Sigmoid colon (tissue), 7 donors: ENCODE results near the gene SCRG1. TPM values are rescaled to one million over a fixed set of nuclear protein-coding genes. Genes with fewer than 3 reads are reported as not detected.

Experiments
- DNase-seq: peaks from one replicate; pipeline ENCODE4 v3.0.0-alpha.2; 2019
- H3K27ac ChIP-seq, 4 donors: fragments of 200-600 bp; sonication (generic); one replicate each; pipeline ENCODE4 v1.5.1; 2016 to 2019; ENCODE audit warnings: mild to moderate bottlenecking in 1 of 4
- H3K27me3 ChIP-seq, 3 donors: fragments of 200-600 bp; sonication (generic); one replicate each; pipeline ENCODE4 v1.5.1; 2019; ENCODE audit warnings: mild to moderate bottlenecking in 1 of 3
- H3K36me3 ChIP-seq, 4 donors: fragments of 200-600 bp; sonication (generic); one replicate each; pipeline ENCODE4 v1.5.1; 2016 to 2019
- H3K4me1 ChIP-seq, 4 donors: fragments of 200-600 bp; sonication (generic); one replicate each; pipeline ENCODE4 v1.5.1; 2017 to 2019
- H3K4me3 ChIP-seq, 4 donors: fragments of 200-600 bp; sonication (generic); one replicate each; pipeline ENCODE4 v1.5.1; 2017 to 2019; ENCODE audit warnings: mild to moderate bottlenecking in 2 of 4, moderate library complexity in 1 of 4
- H3K9me3 ChIP-seq, 4 donors: fragments of 200-600 bp in 3 of 4; sonication (generic) in 3 of 4; one replicate each; pipeline versions ENCODE4 v1.5.1 to v1.6.1; 2013 to 2019
- EP300 ChIP-seq, 4 donors: sonication (generic); formaldehyde crosslinking; IDR thresholded peaks; one replicate each; pipeline ENCODE4 v1.6.1; 2017; ENCODE audit warnings: antibody characterized with exemption in 4 of 4
- POLR2A ChIP-seq, 2 donors: fragments of 450-650 bp; IDR thresholded peaks; one replicate each; pipeline ENCODE4 v1.6.1; 2016; ENCODE audit warnings: antibody characterized with exemption in 2 of 2, mild to moderate bottlenecking in 2 of 2, moderate library complexity in 2 of 2
- POLR2AphosphoS5 ChIP-seq, 4 donors: sonication (generic); formaldehyde crosslinking; IDR thresholded peaks; one replicate each; pipeline ENCODE4 v1.6.1; 2017; ENCODE audit warnings: antibody characterized with exemption in 4 of 4
- WGBS, 2 donors: extraction: QIAGEN DNeasy Blood & Tissue Kit; methylation state at CpG; one replicate each; pipeline ENCODE4 v1.1.7; 2013; 5-methylcytosine and 5-hydroxymethylcytosine counted together
- intact Hi-C: fragments of 100-400 bp; cut with DNase I; formaldehyde crosslinking; loops from one replicate; pipeline ENCODE4 v1.15.1; 2023
- polyA plus RNA-seq, 3 donors: library from polyadenylated mRNA; stranded (reverse); fragments of 200-250 nt; gene quantifications; one replicate each; pipeline ENCODE4 v1.2.3, GENCODE V29; 2013
- total RNA-seq, 4 donors: library from RNA; depleted of rRNA; stranded (reverse); fragments of >200 nt; gene quantifications; one replicate each; pipeline ENCODE4 v1.1.0, GENCODE V29; 2016
- TF ChIP-seq, protein P1 (sequence below), 4 experiments: fragments of 450-650 bp in 3 of 4; fragments of 200-600 bp in 1 of 4; IDR thresholded peaks; one replicate each; pipeline ENCODE4 v1.5.1; 2016 to 2019; ENCODE audit warnings: antibody characterized with exemption in 4 of 4, mild to moderate bottlenecking in 3 of 4, moderate library complexity in 2 of 4
- donor health status: healthy with polysubstance abuse.
- donor health status: Bipolar disorder and iron deficiency.
- donor health status: healthy.

SCRG1 gene
- total and polyA plus RNA-seq, 7 donors: 0.55 to 5.8 (median 3.5) TPM; not detected in 1

DNA sequence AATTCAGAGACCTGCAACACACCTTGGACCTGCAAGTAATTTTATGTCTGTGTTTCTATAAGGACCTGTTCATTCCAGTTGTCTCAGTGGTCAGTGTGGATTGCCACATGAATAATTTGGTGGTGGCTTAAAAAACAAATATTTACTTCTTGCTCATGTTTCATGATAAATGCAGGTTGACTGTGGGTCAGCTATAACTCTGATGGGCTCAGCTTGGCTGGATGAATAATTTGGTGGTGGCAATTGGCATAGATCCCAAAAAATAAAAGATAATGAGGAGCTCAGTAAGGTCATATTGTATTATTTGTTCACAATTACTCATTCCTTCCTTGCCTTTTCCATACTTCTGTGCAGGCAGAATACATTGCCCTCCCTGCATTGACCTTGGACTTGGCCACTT, 18.9 kb upstream of the SCRG1 start:
- DNase-seq: no peak
- TF ChIP-seq EP300 (IDR thresholded peaks at IDR 0.05) (no peak), POLR2A (IDR thresholded peaks at IDR 0.05) (no peak), POLR2AphosphoS5 (IDR thresholded peaks at IDR 0.05) (no peak)
- TF ChIP-seq, protein P1, sequence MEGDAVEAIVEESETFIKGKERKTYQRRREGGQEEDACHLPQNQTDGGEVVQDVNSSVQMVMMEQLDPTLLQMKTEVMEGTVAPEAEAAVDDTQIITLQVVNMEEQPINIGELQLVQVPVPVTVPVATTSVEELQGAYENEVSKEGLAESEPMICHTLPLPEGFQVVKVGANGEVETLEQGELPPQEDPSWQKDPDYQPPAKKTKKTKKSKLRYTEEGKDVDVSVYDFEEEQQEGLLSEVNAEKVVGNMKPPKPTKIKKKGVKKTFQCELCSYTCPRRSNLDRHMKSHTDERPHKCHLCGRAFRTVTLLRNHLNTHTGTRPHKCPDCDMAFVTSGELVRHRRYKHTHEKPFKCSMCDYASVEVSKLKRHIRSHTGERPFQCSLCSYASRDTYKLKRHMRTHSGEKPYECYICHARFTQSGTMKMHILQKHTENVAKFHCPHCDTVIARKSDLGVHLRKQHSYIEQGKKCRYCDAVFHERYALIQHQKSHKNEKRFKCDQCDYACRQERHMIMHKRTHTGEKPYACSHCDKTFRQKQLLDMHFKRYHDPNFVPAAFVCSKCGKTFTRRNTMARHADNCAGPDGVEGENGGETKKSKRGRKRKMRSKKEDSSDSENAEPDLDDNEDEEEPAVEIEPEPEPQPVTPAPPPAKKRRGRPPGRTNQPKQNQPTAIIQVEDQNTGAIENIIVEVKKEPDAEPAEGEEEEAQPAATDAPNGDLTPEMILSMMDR (IDR thresholded peaks at IDR 0.05): no peak

DNA sequence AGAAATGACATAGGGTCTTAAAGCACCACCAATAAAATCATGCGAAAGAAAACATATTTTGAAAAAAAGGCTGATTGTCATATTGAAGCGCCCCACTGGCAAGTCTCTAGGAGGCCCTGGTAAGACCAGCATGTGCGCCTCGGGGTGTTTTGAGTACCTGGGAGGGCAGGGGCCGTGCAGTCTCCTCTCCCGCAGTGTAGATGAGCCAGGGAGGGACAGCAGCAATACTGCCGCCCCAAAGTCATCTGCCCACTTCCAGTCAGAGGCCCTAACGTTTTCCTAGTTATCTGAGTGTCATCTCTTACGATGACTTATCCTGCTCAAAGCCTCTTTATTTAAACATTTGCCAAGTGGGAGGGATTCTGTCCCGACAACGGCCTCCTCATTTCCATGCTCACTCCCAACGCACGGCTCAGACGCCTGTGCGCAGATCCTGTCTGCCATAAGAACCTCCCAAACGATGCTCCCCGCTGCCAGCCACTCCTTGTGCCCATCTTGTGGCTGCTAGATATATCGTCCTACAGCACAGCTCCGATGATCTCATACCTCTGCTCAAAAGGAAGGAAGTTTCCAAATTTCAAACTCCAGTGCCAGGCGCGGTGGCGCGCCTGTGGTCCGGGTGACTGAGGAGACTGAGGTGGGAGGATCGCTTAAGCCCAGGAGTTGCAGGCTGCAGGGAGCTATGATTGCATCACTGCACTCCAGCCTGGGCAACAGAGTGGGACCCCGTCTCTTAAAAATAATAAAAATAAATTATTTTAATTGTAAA, 17.2 kb upstream of the SCRG1 start:
- 85 to 86% methylated on average over 26 of the region's 26 CpGs for WGBS, 2 donors
- no peak overlapping the region for H3K4me3 ChIP-seq
- TF ChIP-seq EP300 (IDR thresholded peaks at IDR 0.05) (no peak), POLR2A (IDR thresholded peaks at IDR 0.05) (no peak), POLR2AphosphoS5 (IDR thresholded peaks at IDR 0.05) (peak in 3 of 4 donors; percentile 6 to 49 (median 22))
- TF ChIP-seq, protein P1 (IDR thresholded peaks at IDR 0.05): no peak
- H3K27me3 ChIP-seq: no peaks in the 10 kb centered on the region
- H3K4me1 ChIP-seq: peaks cover 0 to 13% (median 0%) of the 10 kb centered on the region in 4 donors
- no peaks in the 10 kb centered on the region for H3K9me3 ChIP-seq
- DNase-seq: peak; percentile 76
- peaks cover 0 to 4% (median 0%) of the 10 kb centered on the region in 4 donors for H3K36me3 ChIP-seq
- intact Hi-C loops: loop anchor here (5.0 kb wide), 2 partner anchors 44 to 404 kb away; partner anchors contain the start of gene SAP30
- peak overlapping the region; percentile 36 to 67 (median 58) for H3K27ac ChIP-seq

More for the DNA sequence above, 18.9 kb upstream of the SCRG1 start:
- intact Hi-C loops: loop anchor here (1.0 to 5.0 kb wide), 3 partner anchors 46 to 406 kb away; partner anchors contain the start of gene SAP30
- H3K27ac ChIP-seq: no peak overlapping the region
- H3K27me3 ChIP-seq: no peaks in the 10 kb centered on the region
- no peak overlapping the region for H3K4me3 ChIP-seq
- peaks cover 0 to 4% (median 0%) of the 10 kb centered on the region in 4 donors for H3K36me3 ChIP-seq
- no peaks in the 10 kb centered on the region for H3K9me3 ChIP-seq
- peaks cover 0 to 20% (median 0%) of the 10 kb centered on the region in 4 donors for H3K4me1 ChIP-seq

DNA sequence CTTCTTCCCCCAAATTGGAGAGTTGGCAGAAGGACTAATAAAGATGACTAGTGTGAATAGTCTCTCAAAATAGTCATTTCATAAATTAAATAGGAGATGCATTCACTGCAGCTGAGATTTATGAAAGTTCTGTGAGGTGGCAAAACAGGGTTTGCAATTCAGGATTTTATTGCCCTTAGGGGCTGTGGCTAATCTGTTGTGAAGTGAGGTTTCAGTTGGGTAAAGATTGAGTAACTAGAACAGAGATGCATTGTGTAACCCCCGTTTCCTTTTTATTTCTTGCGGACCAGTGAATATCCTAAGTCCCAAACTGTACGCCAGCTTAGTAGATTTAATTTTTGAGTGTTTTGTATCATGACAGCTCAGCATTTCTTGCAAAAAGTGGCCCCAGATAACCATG, 16.2 kb upstream of the SCRG1 start:
- intact Hi-C loops: loop anchor here (5.0 kb wide), 2 partner anchors 43 to 403 kb away; partner anchors contain the start of gene SAP30
- Histone ChIP-seq H3K4me1 (peaks cover 0 to 6% (median 0%) of the 10 kb centered on the region in 4 donors), H3K9me3 (no peaks in the 10 kb centered on the region), H3K27ac (peak overlapping the region; percentile 36 to 67 (median 58)), H3K36me3 (peaks cover 0 to 4% (median 0%) of the 10 kb centered on the region in 4 donors), H3K4me3 (no peak overlapping the region), H3K27me3 (no peaks in the 10 kb centered on the region)
- WGBS, 2 donors: 70 to 80% methylated on average over 3 of the region's 3 CpGs
- no peak for DNase-seq
- TF ChIP-seq POLR2A (IDR thresholded peaks at IDR 0.05) (no peak), EP300 (IDR thresholded peaks at IDR 0.05) (peak in 1 of 4 donors; percentile 6), POLR2AphosphoS5 (IDR thresholded peaks at IDR 0.05) (peak in 3 of 4 donors; percentile 17 to 55 (median 30))
- TF ChIP-seq, protein P1 (IDR thresholded peaks at IDR 0.05): no peak

DNA sequence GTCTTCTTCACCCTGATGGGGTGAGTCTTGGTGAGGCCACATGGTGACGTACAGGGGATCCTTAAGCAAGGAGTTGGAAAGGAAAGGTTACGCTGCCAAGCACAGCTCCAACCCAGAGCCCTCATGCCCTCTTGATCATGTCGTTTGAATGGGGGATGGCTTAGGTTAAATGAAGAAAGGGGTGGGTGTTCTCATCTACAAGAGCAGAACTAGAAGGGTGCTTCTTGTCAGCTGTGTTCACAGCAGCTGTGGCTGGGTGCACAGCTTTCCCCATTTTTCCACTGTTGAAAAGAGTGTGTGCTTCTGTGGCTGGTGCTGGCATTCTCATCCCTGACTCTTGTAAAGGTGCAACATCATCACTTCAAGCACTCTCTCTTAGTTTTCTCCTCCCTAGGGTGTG, 15.5 kb upstream of the SCRG1 start:
- Histone ChIP-seq H3K9me3 (no peaks in the 10 kb centered on the region), H3K27me3 (no peaks in the 10 kb centered on the region), H3K36me3 (peaks cover 0 to 4% (median 0%) of the 10 kb centered on the region in 4 donors), H3K4me3 (no peak overlapping the region), H3K4me1 (peaks cover 0 to 6% (median 0%) of the 10 kb centered on the region in 4 donors), H3K27ac (peak overlapping the region in 3 of 4 donors; percentile 2 to 67 (median 52))
- 88 to 89% methylated on average over 3 of the region's 3 CpGs for WGBS, 2 donors
- TF ChIP-seq POLR2AphosphoS5 (IDR thresholded peaks at IDR 0.05) (no peak), EP300 (IDR thresholded peaks at IDR 0.05) (no peak), POLR2A (IDR thresholded peaks at IDR 0.05) (no peak)
- TF ChIP-seq, protein P1 (IDR thresholded peaks at IDR 0.05): no peak
- DNase-seq: no peak
- intact Hi-C loops: no loop called here
